GM19351 (cell line): Measurements from ENCODE around the gene NFATC4.
"Not testable (repeated sequence)": the region's sequence is repeated elsewhere in the genome, so short reads cannot be mapped to it uniquely, and the experiment has no call there.

Source experiments
- ATAC-seq: cut with Tn5 transposase; IDR thresholded peaks from one replicate; pipeline ENCODE4 v1.9.1; 2021; ENCODE audit warnings: mild to moderate bottlenecking, moderate library complexity; ENCODE audit not compliant: unreplicated experiment

The NFATC4 gene

GRCh38 chr14:24338843-24339242 lies 29.1 kb upstream of the NFATC4 start:
- no peak for ATAC-seq

- ATAC-seq: peak; percentile 88
These were observed 28.5 kb upstream of the NFATC4 start, which contains the start of gene RIPK3 for GRCh38 chr14:24339284-24340151. Gene RIPK3 (minus strand): TSS chr14:24339991. CDS start chr14:24339826, 165 bp downstream.

- ATAC-seq: no peak
These were observed 27.4 kb upstream of the NFATC4 start for GRCh38 chr14:24340606-24341005.

- no peak for ATAC-seq
These were observed 25.1 kb upstream of the NFATC4 start for GRCh38 chr14:24342889-24343288.

- ATAC-seq: no peak
These were observed 24.0 kb upstream of the NFATC4 start for GRCh38 chr14:24343795-24344660.

GRCh38 chr14:24347134-24347533 lies 20.9 kb upstream of the NFATC4 start:
- no peak for ATAC-seq

GRCh38 chr14:24348186-24348585 lies 19.8 kb upstream of the NFATC4 start:
- no peak for ATAC-seq

- ATAC-seq: no peak
These were observed 18.2 kb upstream of the NFATC4 start for GRCh38 chr14:24349742-24350141.

- ATAC-seq: no peak
These were observed 16.5 kb upstream of the NFATC4 start for GRCh38 chr14:24351517-24351916.

- no peak for ATAC-seq
These were observed 14.2 kb upstream of the NFATC4 start for GRCh38 chr14:24353559-24354481.

GRCh38 chr14:24354482-24354825 lies 13.5 kb upstream of the NFATC4 start:
- ATAC-seq: not testable (repeated sequence)

- no peak for ATAC-seq
These were observed 13.0 kb upstream of the NFATC4 start for GRCh38 chr14:24355009-24355408.

GRCh38 chr14:24356208-24356607 lies 11.8 kb upstream of the NFATC4 start:
- ATAC-seq: no peak

GRCh38 chr14:24360281-24360680 lies 7.7 kb upstream of the NFATC4 start:
- no peak for ATAC-seq

- no peak for ATAC-seq
These were observed 6.7 kb upstream of the NFATC4 start for GRCh38 chr14:24361326-24361725.

- ATAC-seq: no peak
These were observed 5.6 kb upstream of the NFATC4 start for GRCh38 chr14:24362241-24362960.

- ATAC-seq: no peak
These were observed 4.6 kb upstream of the NFATC4 start for GRCh38 chr14:24363401-24363800.

GRCh38 chr14:24364841-24365240 lies 3.1 kb upstream of the NFATC4 start:
- ATAC-seq: no peak

GRCh38 chr14:24365600-24366412 lies 2.2 kb upstream of the NFATC4 start:
- peak; percentile 45 for ATAC-seq
